ENCODE results near the gene COL18A1. TPM values are rescaled to one million over a fixed set of nuclear protein-coding genes. Genes with fewer than 3 reads are reported as not detected.
A peak's percentile ranks its signal among the peaks of the same experiment; 100 is the strongest.

COL18A1 gene
- total RNA-seq, 1 donor from 2014 or later: 11.4 TPM

DNA sequence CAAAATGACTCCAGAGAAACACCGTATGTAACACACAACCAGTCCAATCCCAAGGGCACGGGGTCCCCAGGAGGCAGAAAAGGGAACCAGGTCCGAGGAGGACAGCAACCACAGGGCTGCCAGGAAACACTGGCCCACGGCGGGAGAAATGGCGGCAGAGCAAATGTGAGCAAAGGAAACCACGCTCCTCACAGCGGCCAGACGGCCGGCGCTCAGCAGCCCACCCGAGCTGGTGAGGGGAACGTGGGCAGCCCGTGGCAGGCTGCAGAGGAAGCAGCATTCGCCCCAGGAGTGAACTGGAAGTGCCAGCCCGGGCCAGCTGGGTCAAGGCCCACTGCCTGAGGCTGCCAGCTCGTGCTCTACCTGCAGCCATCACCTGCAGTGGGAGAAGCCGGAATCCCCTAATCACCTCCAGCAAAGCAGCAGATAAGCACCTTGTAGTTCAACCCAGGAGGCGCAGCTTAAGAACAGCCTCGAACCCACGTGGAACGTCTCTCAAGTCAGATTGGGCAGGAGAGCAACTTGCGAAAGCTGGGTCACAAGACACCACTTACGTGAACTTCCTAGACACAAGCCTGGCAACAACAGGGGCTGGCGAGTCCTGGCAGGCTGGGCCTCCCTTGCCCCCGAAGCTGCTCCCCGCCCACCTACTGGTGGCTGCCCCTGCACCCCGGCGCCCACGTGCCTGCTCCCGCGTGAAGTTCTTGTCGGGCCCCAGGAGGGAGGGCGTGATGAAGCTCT is 130.5 kb downstream of the COL18A1 start:
- FAIRE-seq (no peak), DNase-seq (ENCODE audit: low spot score in 2 of 2) (no peak)

DNA sequence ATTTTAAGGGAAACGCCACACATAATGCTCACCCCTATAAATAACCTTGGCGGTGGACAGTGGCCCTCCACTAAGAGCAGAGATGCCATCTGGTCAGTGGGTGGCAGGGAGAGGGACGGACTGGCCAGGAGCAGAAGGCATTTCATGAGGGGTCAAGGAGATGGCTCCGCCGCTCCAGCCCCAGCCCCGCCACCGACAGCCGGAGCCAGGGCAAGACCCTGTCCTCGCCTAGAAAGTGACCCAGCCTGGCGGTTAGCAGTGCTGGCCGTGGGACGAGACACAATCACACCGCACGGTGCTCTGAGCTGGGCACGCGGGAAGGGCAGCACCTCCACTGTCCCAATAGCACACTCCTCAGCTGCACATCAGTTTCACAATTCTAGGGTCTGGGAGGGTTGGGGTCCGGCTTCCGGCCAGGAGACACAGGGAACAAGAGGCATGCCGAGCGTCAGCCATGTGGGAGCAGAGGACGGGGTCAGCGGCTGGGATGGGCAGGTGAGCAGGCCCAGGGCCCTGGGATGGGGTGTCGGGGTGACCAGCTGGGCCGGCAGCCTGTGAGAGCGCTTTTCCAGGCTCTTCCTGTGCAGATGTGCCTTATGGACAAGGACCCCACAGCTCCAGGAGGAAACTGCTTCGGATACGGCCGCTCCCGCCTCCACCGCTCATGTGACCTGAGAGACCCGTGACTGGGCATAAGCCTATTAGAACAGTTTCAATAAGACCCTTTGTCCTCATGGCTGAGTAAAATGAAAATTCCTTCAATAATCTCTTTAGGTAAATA is 131.5 kb downstream of the COL18A1 start:
- DNase-seq (ENCODE audit: low spot score in 2 of 2): no peak
- no peak for FAIRE-seq

- FAIRE-seq (no peak), DNase-seq (ENCODE audit: low spot score in 2 of 2) (no peak)
These were observed 132.3 kb downstream of the COL18A1 start for GRCh38 chr21:45537111-45537745.

- no peak for FAIRE-seq
These were observed 132.9 kb downstream of the COL18A1 start for GRCh38 chr21:45537746-45538291.

DNA sequence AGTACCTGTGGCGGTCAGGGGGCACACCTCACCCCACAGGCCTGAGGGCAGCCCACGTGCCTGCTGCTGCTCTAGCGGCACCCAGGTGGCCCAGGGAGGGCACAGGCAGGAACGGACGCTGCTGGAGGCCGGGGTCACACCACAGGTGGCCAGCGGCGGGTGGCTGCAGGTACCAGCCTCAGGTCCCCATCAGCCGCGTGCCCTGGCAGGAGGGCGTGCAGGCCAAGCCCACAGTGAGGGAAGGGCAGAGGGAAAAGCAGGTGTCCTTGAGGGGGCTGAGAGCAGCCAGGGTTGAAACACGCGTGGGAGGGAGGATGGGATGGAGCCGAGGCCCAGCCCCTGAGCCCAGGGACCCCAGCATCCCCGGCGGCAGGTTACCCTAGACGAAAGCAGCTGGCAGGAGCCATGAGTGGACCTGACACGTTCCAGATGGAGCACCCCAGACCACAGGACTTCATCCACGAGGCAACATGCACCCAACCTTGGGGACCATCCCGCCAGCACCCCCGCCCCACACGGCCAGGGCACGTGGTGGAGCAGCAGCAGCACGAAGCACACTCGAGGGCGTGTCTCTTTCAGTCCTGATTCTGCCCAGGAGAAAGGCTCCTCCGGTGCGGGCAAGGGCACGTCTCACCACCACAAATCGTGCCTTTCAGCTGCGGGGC is 133.5 kb downstream of the COL18A1 start:
- DNase-seq (ENCODE audit: low spot score in 2 of 2) (no peak), FAIRE-seq (no peak)

More at GRCh38 chr21:45537746-45538291, 132.9 kb downstream of the COL18A1 start:
- no peak for DNase-seq (ENCODE audit: low spot score in 2 of 2)

- no peak for FAIRE-seq
- DNase-seq (ENCODE audit: low spot score in 2 of 2): no peak
These were observed 134.3 kb downstream of the COL18A1 start for GRCh38 chr21:45539046-45539795.

- DNase-seq (ENCODE audit: low spot score in 2 of 2): no peak
- FAIRE-seq: no peak
These were observed 135.0 kb downstream of the COL18A1 start for GRCh38 chr21:45539796-45540600.

- DNase-seq (ENCODE audit: low spot score in 2 of 2) (no peak), FAIRE-seq (no peak)
These were observed 135.6 kb downstream of the COL18A1 start for GRCh38 chr21:45540601-45540970.

DNA sequence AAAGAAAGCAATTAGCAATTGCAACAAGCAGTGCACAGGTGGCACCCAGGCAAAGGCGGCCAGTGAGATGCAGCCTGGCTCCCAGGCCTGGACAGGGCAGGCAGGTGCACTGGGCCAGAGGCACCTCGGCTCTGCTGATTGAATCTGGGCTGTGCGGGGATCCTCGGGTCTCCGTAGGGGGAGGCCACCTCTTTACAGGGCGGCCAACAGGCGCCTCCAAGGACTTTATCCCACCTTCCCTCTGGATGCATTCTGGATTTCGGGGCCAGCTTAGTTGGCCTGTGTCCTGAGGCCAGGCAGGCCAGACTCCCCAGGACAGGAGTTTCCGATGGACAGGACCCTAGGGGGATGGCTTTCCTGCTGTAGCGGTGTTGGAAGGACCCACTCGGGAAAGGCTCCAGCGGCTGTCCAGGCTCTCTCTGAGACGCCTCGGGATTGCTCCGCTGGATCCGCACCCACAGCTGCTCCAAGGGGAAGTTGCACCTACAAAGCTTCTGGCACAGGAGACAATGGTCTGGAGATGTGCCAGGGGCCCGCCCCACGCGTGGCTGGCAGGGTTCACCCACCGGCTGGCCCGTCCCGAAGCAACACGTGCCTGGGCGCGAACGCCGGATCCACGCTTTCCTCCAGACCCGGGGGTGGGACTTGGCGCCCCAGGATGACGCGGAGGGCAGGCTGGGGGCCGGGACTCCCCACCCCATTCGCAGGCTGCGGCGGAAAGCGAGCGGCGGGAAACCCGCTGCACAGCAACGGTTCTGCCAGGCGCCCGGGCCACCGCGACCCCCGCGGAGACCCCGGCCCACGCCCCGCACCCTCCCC is 136.5 kb downstream of the COL18A1 start:
- peak; percentile 84 to 93 for DNase-seq (ENCODE audit: low spot score in 2 of 2)
- FAIRE-seq: no peak

- DNase-seq (ENCODE audit: low spot score in 2 of 2) (peak; percentile 96 to 97), FAIRE-seq (no peak)
These were observed 137.3 kb downstream of the COL18A1 start, which contains the start of gene SLC19A1 for GRCh38 chr21:45542242-45542666. Gene SLC19A1 (minus strand): TSS chr21:45542440. CDS start chr21:45537959, 4,481 bp downstream.

DNA sequence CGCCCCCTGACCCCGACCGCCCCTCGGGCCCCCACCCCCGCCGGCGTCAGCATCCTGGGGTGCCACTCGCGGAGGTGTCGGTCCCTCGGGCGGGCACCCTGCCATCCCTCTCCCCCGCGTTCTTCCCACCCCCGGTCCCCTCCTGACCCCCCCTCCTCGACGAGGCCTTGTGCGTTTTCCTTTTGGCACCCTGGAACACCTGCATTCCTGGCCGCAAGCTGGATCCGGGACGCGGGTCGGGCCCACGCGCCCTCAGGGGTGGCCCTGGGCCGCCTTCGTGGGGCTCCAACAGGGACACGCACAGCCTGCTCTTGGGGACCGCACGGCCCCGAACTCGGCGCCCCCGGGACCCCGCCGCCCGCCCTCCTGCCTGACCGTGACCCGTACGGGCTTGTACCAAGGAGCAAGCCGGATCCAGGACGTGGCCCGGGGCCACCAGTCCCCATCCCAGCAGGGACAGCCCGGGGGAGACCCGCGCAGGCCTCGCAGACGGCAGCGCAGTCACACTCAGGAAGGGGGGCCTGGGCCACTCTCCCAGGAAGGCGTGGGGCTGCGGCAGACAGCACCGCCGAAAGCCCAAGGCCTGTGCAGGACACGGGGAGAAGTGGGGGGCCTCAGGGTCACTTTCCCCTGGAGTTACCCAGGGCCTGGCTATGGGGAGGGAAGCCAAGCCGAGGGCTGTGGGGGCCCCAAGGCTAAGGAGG is 137.9 kb downstream of the COL18A1 start:
- FAIRE-seq (no peak), DNase-seq (ENCODE audit: low spot score in 2 of 2) (no peak)

DNA sequence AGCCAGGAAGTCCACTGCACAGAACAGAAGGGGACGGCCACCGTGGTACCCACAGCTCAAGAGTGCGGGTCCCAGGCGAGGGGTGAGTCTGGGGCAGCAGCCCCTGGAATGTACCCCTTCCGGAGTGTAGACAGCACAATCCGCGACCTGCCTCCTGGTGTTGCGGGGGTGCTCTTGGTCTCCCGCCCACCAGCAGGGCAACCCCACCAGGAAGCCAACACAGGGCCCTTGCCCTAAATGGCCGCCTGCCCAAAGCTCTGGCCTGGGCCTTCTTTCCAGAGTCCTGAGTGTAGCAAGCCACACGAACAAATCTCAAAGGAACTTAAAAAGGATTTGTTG is 138.4 kb downstream of the COL18A1 start:
- FAIRE-seq: no peak
- DNase-seq (ENCODE audit: low spot score in 2 of 2): no peak

- DNase-seq (ENCODE audit: low spot score in 2 of 2): peak in 1 of 2 donors; percentile 35
- no peak for FAIRE-seq
These were observed 138.9 kb downstream of the COL18A1 start for GRCh38 chr21:45543710-45544448.

DNA sequence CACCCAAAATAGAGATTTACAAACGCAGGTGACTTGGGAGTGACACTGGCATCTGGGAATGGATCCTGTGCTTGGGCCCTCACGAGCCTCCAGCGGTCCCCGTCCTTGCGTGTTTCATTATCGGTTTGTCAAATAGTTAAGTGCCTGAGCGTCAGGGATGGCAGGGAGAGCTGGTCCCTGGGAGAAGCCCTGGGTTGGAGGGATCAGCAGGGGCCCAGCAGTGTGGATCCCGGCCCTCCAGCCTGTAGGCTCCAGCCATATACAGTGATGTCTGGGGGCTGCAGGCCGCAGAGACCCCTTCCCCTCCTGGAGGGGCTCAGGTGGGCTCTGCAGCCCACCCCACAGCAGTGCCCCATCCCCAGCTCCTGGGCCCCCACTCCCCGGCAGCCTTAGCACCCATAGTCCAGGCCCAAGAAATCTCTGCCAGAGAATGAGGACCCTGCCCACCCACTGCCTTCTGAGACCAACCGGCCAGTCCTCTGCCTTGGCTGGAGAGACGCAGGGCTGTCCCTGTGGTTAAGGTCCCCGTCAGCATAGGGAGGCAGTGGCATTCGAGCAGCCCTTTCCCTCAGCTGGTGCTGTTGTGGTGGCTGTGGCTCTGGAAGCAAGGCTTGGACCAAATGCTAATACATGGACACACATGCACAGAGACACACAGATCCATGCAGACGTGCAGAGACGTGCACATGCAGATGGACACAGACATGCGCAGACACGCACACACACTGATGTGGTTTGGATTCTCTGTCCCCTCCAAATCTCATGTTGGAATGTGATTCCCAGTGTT is 139.7 kb downstream of the COL18A1 start:
- no peak for DNase-seq (ENCODE audit: low spot score in 2 of 2)
- FAIRE-seq: no peak

- no peak for FAIRE-seq
- DNase-seq (ENCODE audit: low spot score in 2 of 2): no peak
These were observed 140.2 kb downstream of the COL18A1 start for GRCh38 chr21:45545236-45545570.
